Loucy (cell line): Measurements from ENCODE around the gene CIROP.

Experiments used
- CTCF ChIP-seq: fragments of 200-600 bp; sonication (generic); conservative IDR thresholded peaks from 2 replicates; pipeline ENCODE4 v1.5.1; 2014; ENCODE audit warnings: mild to moderate bottlenecking, antibody characterized with exemption, low read length
- EZH2phosphoT487 ChIP-seq: fragments of 200-600 bp; IDR thresholded peaks from 2 replicates; pipeline ENCODE4 v1.6.1; 2018; ENCODE audit warnings: antibody characterized with exemption, mild to moderate bottlenecking, moderate library complexity, borderline replicate concordance

DNA sequence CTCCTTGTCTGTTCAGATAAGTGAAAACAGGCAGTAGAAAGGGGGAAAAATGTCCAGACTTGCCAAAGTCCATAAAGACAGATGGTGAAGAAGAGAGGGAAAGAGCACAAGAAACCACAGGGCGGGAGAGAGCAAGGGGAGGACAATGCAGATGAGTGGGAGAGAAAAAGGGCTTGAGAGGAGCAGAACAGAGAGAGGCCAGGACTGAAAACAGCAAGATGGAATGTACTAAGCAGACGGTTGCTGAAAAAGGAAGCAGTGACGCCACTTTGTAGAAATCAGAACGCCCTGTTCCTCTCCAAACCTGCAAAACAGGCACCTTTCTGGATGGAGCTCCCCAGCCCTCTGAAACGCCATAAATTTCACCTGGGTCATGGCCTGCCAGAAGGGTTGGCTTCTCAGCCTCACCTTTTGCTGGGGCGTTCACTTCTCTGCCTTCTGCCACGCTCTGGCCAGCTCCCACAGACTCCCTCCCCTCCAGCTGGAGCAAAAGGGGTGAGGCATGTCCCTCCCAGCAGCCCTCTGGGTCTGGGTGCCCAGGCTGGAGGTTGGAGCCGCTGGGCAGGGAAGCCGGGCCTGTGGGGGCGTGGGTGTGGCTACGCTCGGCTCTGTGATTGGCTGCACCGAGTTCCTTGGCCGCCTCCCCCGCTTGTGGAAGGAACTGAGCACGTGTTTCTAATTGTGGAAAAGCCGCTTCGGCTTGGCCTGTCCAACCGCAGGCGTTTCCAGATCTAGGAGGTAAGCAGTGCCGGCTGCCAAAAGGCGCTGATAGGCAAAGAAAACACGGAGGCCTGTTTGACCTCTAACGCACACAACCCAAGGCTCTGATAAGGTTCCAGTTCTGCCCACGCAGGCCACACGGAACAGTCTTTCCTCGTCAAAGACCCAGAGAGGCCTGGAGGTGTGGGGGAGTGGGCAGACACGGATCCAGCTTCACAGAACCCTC, 49.3 kb upstream of the CIROP start:
- TF ChIP-seq CTCF = no peak
- TF ChIP-seq EZH2phosphoT487 = no peak
